Measurements from ENCODE around the gene TBC1D5.

TBC1D5 gene

GRCh38 chr3:17179381-17180205, 562.8 kb downstream of the TBC1D5 start:
- no peak for DNase-seq (ENCODE audit: low read depth, low spot score)

- DNase-seq (ENCODE audit: low read depth, low spot score): no peak
Measured at GRCh38 chr3:17176757-17177156, 565.7 kb downstream of the TBC1D5 start.

- no peak for DNase-seq (ENCODE audit: low read depth, low spot score)
Measured at GRCh38 chr3:17175187-17175807, 567.1 kb downstream of the TBC1D5 start.

GRCh38 chr3:17166369-17166768, 576.1 kb downstream of the TBC1D5 start:
- no peak for DNase-seq (ENCODE audit: low read depth, low spot score)

- no peak for DNase-seq (ENCODE audit: low read depth, low spot score)
Measured at GRCh38 chr3:17162116-17162515, 580.3 kb downstream of the TBC1D5 start.

- DNase-seq (ENCODE audit: low read depth, low spot score): no peak
Measured at GRCh38 chr3:17160597-17160996, 581.8 kb downstream of the TBC1D5 start.

- no peak for DNase-seq (ENCODE audit: low read depth, low spot score)
Measured at GRCh38 chr3:17158941-17159682, 583.3 kb downstream of the TBC1D5 start.

GRCh38 chr3:17157713-17158112, 584.7 kb downstream of the TBC1D5 start:
- no peak for DNase-seq (ENCODE audit: low read depth, low spot score)

- DNase-seq (ENCODE audit: low read depth, low spot score): no peak
Measured at GRCh38 chr3:17156864-17157263, 585.6 kb downstream of the TBC1D5 start.

- DNase-seq (ENCODE audit: low read depth, low spot score): no peak
Measured at GRCh38 chr3:17155951-17156350, 586.5 kb downstream of the TBC1D5 start.

- no peak for DNase-seq (ENCODE audit: low read depth, low spot score)
Measured at GRCh38 chr3:17154941-17155340, 587.5 kb downstream of the TBC1D5 start.

GRCh38 chr3:17154221-17154620, 588.2 kb downstream of the TBC1D5 start:
- no peak for DNase-seq (ENCODE audit: low read depth, low spot score)

- DNase-seq (ENCODE audit: low read depth, low spot score): no peak
Measured at GRCh38 chr3:17153209-17153608, 589.2 kb downstream of the TBC1D5 start.

GRCh38 chr3:17151598-17152373, 590.6 kb downstream of the TBC1D5 start:
- no peak for DNase-seq (ENCODE audit: low read depth, low spot score)

GRCh38 chr3:17149076-17149475, 593.4 kb downstream of the TBC1D5 start:
- DNase-seq (ENCODE audit: low read depth, low spot score): no peak

GRCh38 chr3:17144665-17144993, 597.8 kb downstream of the TBC1D5 start:
- DNase-seq (ENCODE audit: low read depth, low spot score): no peak

- DNase-seq (ENCODE audit: low read depth, low spot score): no peak
Measured at GRCh38 chr3:17143893-17144664, 598.4 kb downstream of the TBC1D5 start.

- DNase-seq (ENCODE audit: low read depth, low spot score): no peak
Measured at GRCh38 chr3:17142516-17142915, 599.9 kb downstream of the TBC1D5 start.

GRCh38 chr3:17141699-17142098, 600.7 kb downstream of the TBC1D5 start:
- no peak for DNase-seq (ENCODE audit: low read depth, low spot score)

GRCh38 chr3:17140670-17141505, 601.5 kb downstream of the TBC1D5 start:
- no peak for DNase-seq (ENCODE audit: low read depth, low spot score)

Data from ELF-1 (cell line).